Tibial nerve (tissue), 4 donors: Measurements from ENCODE around the gene MRM1.

Experiments used
- EP300 ChIP-seq, 2 donors: sonication (generic); formaldehyde crosslinking; IDR thresholded peaks; one replicate each; pipeline ENCODE4 v1.6.1; 2017; ENCODE audit warnings: antibody characterized with exemption in 2 of 2, mild to moderate bottlenecking in 1 of 2
- POLR2A ChIP-seq, 2 donors: fragments of 450-650 bp; IDR thresholded peaks; one replicate each; pipeline ENCODE4 v1.6.1; 2017; ENCODE audit warnings: antibody characterized with exemption in 2 of 2, mild to moderate bottlenecking in 2 of 2, moderate library complexity in 2 of 2
- TF ChIP-seq, protein P1 (sequence below), 5 experiments: fragments of 200-600 bp in 3 of 5; fragments of 450-650 bp in 2 of 5; sonication (generic) in 3 of 5; IDR thresholded peaks; one replicate each; pipeline ENCODE4 v1.5.1; 2016 to 2019; ENCODE audit warnings: antibody characterized with exemption in 5 of 5, mild to moderate bottlenecking in 3 of 5, moderate library complexity in 2 of 5

DNA sequence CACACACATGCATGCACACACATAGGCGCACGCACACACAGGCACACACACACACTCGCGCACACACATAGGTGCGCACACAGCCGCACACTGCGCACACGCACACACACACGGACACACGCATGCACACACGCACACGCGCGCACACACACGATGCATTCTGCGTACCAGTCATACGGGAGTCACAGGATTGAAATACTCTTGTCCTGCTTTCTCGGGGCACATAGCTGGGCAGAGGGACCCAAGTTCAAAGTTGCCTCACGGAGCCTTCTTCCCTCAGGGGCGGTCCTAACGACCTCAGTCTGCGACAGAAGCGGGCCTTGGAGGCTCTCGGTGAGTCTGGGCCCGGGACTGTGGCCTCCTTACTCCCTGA, 56.0 kb downstream of the MRM1 start:
- TF ChIP-seq, protein P1, sequence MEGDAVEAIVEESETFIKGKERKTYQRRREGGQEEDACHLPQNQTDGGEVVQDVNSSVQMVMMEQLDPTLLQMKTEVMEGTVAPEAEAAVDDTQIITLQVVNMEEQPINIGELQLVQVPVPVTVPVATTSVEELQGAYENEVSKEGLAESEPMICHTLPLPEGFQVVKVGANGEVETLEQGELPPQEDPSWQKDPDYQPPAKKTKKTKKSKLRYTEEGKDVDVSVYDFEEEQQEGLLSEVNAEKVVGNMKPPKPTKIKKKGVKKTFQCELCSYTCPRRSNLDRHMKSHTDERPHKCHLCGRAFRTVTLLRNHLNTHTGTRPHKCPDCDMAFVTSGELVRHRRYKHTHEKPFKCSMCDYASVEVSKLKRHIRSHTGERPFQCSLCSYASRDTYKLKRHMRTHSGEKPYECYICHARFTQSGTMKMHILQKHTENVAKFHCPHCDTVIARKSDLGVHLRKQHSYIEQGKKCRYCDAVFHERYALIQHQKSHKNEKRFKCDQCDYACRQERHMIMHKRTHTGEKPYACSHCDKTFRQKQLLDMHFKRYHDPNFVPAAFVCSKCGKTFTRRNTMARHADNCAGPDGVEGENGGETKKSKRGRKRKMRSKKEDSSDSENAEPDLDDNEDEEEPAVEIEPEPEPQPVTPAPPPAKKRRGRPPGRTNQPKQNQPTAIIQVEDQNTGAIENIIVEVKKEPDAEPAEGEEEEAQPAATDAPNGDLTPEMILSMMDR (IDR thresholded peaks at IDR 0.05): no peak
- TF ChIP-seq EP300 (IDR thresholded peaks at IDR 0.05): no peak
- no peak for TF ChIP-seq POLR2A (IDR thresholded peaks at IDR 0.05)
